Measurements from ENCODE around the gene AP1S2. TPM values are rescaled to one million over a fixed set of nuclear protein-coding genes. Genes with fewer than 3 reads are reported as not detected.
A peak's percentile ranks its signal among the peaks of the same experiment; 100 is the strongest.
"Not testable (repeated sequence)": the region's sequence is repeated elsewhere in the genome, so short reads cannot be mapped to it uniquely, and the experiment has no call there.

AP1S2 gene
- total RNA-seq, 2 experiments from 2014 or later = 33.9 to 35.9 TPM

DNA sequence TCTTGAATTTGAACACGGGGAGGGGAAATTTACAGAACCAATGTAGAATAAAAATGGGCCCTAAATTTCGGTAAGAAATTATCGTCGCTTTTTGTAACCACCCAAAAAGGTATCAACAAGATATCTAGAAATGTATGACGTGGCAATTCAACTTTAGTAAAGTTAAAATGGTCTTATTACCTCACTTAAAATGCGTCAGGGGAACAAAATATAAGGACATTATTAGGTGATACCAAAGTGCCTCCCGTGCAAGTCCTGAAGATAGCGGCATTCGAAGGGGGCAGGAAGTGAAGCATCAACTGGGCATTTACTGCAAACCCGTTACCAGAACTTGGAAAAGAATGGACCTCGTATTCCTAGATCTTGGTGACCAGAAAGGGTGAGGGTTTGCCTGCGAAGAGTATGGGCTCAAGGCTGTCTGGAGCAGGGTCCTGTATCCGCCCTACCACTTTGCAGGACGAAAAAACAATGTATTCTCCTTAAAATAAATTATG is 980 bp downstream of the AP1S2 start:
- ChIA-PET CTCF (no interaction called here), POLR2A (no interaction called here)
- ATAC-seq (no peak), DNase-seq (no peak)
- Mint-ChIP-seq H3K9me3 (ENCODE audit: insufficient read depth) (no peaks in the 10 kb centered on the region), H3K4me1 (ENCODE audit: low read depth) (peaks cover 24% of the 10 kb centered on the region), H3K4me3 (peak overlapping the region; percentile 74), H3K36me3 (ENCODE audit: low read depth) (peaks cover 21% of the 10 kb centered on the region), H3K27ac (peak overlapping the region; percentile 74), H3K27me3 (ENCODE audit: low read depth) (peaks cover 2% of the 10 kb centered on the region)

- Mint-ChIP-seq H3K27me3 (ENCODE audit: low read depth) (no peaks in the 10 kb centered on the region), H3K36me3 (ENCODE audit: low read depth) (peaks cover 31% of the 10 kb centered on the region), H3K9me3 (ENCODE audit: insufficient read depth) (no peaks in the 10 kb centered on the region), H3K4me1 (ENCODE audit: low read depth) (peaks cover 14% of the 10 kb centered on the region), H3K4me3 (no peak overlapping the region), H3K27ac (no peak overlapping the region)
- ChIA-PET CTCF (interaction anchor here (1.5 kb wide), 1 partner anchor 33 kb away, joined by 3 read pairs; no protein-coding TSS in a partner anchor), POLR2A (no interaction called here)
- no peak for ATAC-seq
- DNase-seq = no peak
Measured at GRCh38 chrX:15849555-15849954, 5.1 kb downstream of the AP1S2 start.

GRCh38 chrX:15848576-15848975 is 6.0 kb downstream of the AP1S2 start:
- no peaks in the 10 kb centered on the region for H3K9me3 Mint-ChIP-seq (ENCODE audit: insufficient read depth)
- H3K36me3 Mint-ChIP-seq (ENCODE audit: low read depth) = peaks cover 35% of the 10 kb centered on the region
- no peak overlapping the region for H3K4me3 Mint-ChIP-seq
- ATAC-seq (no peak), DNase-seq (no peak)
- H3K27ac Mint-ChIP-seq = no peak overlapping the region
- CTCF ChIA-PET = interaction anchor here (1.0 to 1.3 kb wide), 3 partner anchors 11 to 110 kb away, joined by 3 to 4 read pairs (median 3); partner anchors contain the start of gene CA5B
- peaks cover 14% of the 10 kb centered on the region for H3K4me1 Mint-ChIP-seq (ENCODE audit: low read depth)
- POLR2A ChIA-PET = no interaction called here
- no peaks in the 10 kb centered on the region for H3K27me3 Mint-ChIP-seq (ENCODE audit: low read depth)

GRCh38 chrX:15843960-15844359 is 10.7 kb downstream of the AP1S2 start:
- no peaks in the 10 kb centered on the region for H3K9me3 Mint-ChIP-seq (ENCODE audit: insufficient read depth)
- ChIA-PET CTCF (no interaction called here), POLR2A (no interaction called here)
- DNase-seq (no peak), ATAC-seq (no peak)
- H3K4me1 Mint-ChIP-seq (ENCODE audit: low read depth) = peaks cover 2% of the 10 kb centered on the region
- H3K36me3 Mint-ChIP-seq (ENCODE audit: low read depth) = peaks cover 22% of the 10 kb centered on the region
- no peak overlapping the region for H3K27ac Mint-ChIP-seq
- H3K27me3 Mint-ChIP-seq (ENCODE audit: low read depth) = no peaks in the 10 kb centered on the region
- no peak overlapping the region for H3K4me3 Mint-ChIP-seq

DNA sequence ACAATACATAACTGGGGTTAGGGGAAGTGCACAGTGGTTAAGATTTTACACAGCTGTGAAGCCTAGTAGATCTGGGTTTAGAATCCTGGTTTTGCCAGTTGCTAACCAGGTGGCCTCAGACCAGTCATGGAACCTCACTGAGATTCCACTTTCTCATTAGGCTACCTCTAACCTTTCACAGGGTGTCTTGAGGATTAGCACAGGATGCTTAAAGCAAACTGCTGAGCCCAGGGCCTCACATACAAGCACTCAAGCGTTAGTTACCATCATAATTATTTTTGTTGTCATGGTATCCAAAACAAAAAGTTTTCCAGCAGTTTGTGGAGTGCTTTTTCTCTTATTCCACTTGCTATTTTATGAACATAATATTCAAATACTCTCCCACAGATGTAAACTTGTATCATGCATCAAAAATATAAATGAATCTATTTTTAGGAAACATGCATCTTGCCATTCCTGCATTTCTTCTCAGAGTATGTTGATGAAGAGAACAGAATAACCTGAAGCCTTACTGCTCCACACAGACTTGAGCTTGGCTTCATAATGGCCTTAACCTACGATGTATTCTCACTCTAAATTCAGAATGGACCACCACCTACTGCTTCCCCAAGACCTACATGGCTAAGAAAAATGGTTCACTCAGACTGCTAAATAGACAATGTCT is 12.6 kb downstream of the AP1S2 start:
- H3K27ac Mint-ChIP-seq = no peak overlapping the region
- peaks cover 22% of the 10 kb centered on the region for H3K36me3 Mint-ChIP-seq (ENCODE audit: low read depth)
- no peaks in the 10 kb centered on the region for H3K9me3 Mint-ChIP-seq (ENCODE audit: insufficient read depth)
- ATAC-seq = no peak
- POLR2A ChIA-PET = no interaction called here
- CTCF ChIA-PET = no interaction called here
- no peaks in the 10 kb centered on the region for H3K27me3 Mint-ChIP-seq (ENCODE audit: low read depth)
- H3K4me1 Mint-ChIP-seq (ENCODE audit: low read depth) = peaks cover 2% of the 10 kb centered on the region
- no peak for DNase-seq
- H3K4me3 Mint-ChIP-seq = no peak overlapping the region

DNA sequence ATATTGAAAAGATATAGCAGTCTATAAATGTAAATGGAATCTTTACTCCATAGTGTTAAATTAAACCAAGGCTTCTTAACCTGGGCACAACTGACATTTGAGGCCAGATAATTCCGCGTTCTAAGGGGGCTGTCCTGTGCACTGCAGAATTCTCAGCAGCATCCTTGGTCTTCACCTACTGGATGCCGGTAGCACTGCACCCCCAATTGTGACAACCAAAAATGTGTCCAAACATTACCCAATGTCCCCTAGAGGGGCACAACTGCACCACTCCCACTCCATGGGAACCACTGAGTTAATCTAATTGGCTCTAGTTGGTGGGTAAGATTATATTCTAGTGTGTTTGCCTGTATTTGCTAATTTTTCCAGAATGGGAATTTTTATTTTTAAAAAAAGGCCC is 16.6 kb downstream of the AP1S2 start:
- Mint-ChIP-seq H3K4me1 (ENCODE audit: low read depth) (no peaks in the 10 kb centered on the region), H3K36me3 (ENCODE audit: low read depth) (peaks cover 10% of the 10 kb centered on the region), H3K9me3 (ENCODE audit: insufficient read depth) (no peaks in the 10 kb centered on the region), H3K27ac (no peak overlapping the region), H3K4me3 (no peak overlapping the region), H3K27me3 (ENCODE audit: low read depth) (no peaks in the 10 kb centered on the region)
- ChIA-PET POLR2A (no interaction called here), CTCF (interaction anchor here (1.2 kb wide), 1 partner anchor 10 kb away, joined by 3 read pairs; no protein-coding TSS in a partner anchor)
- ATAC-seq (peak; percentile 55), DNase-seq (peak; percentile 24)

- Mint-ChIP-seq H3K9me3 (ENCODE audit: insufficient read depth) (no peaks in the 10 kb centered on the region), H3K27ac (no peak overlapping the region), H3K4me1 (ENCODE audit: low read depth) (no peaks in the 10 kb centered on the region), H3K4me3 (no peak overlapping the region), H3K27me3 (ENCODE audit: low read depth) (no peaks in the 10 kb centered on the region), H3K36me3 (ENCODE audit: low read depth) (peaks cover 5% of the 10 kb centered on the region)
- CTCF ChIA-PET = no interaction called here
- no peak for DNase-seq
- ATAC-seq = no peak
- POLR2A ChIA-PET = no interaction called here
Measured at GRCh38 chrX:15834827-15835595, 19.6 kb downstream of the AP1S2 start.

DNA sequence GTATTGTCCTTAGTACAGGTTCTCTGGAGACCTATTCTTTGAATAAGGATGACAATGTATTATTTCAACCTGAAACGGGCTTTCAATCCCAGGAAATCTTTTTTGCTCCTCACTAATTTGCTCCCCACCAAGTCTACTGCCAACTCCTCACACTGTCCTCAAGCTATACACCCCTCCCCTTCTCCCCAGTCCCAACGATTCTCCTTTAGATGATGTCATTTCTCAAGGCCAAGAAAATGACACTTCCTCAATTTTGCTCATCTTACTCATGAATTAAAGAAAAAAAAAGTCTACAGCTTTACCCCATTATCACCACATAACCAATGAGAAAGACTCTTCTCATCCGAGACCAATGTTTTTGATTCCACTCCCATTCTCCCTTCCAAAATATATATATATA is 20.6 kb downstream of the AP1S2 start:
- H3K27me3 Mint-ChIP-seq (ENCODE audit: low read depth) = no peaks in the 10 kb centered on the region
- ChIA-PET POLR2A (no interaction called here), CTCF (no interaction called here)
- no peak overlapping the region for H3K27ac Mint-ChIP-seq
- H3K4me1 Mint-ChIP-seq (ENCODE audit: low read depth) = no peaks in the 10 kb centered on the region
- no peak for DNase-seq
- no peak overlapping the region for H3K4me3 Mint-ChIP-seq
- no peak for ATAC-seq
- no peaks in the 10 kb centered on the region for H3K9me3 Mint-ChIP-seq (ENCODE audit: insufficient read depth)
- H3K36me3 Mint-ChIP-seq (ENCODE audit: low read depth) = peaks cover 3% of the 10 kb centered on the region

GRCh38 chrX:15831347-15831746 is 23.3 kb downstream of the AP1S2 start:
- H3K27ac Mint-ChIP-seq; ATAC-seq; H3K4me1 Mint-ChIP-seq (ENCODE audit: low read depth); DNase-seq; H3K27me3 Mint-ChIP-seq (ENCODE audit: low read depth); POLR2A ChIA-PET; H3K4me3 Mint-ChIP-seq; CTCF ChIA-PET; H3K9me3 Mint-ChIP-seq (ENCODE audit: insufficient read depth): not testable (repeated sequence)
- peaks cover 11% of the 10 kb centered on the region for H3K36me3 Mint-ChIP-seq (ENCODE audit: low read depth)

- H3K27me3 Mint-ChIP-seq (ENCODE audit: low read depth) = no peaks in the 10 kb centered on the region
- H3K36me3 Mint-ChIP-seq (ENCODE audit: low read depth) = peaks cover 14% of the 10 kb centered on the region
- H3K4me1 Mint-ChIP-seq (ENCODE audit: low read depth) = no peaks in the 10 kb centered on the region
- no peak overlapping the region for H3K4me3 Mint-ChIP-seq
- CTCF ChIA-PET = interaction anchor here (1.5 kb wide), 1 partner anchor 19 kb away, joined by 4 read pairs; no protein-coding TSS in a partner anchor
- POLR2A ChIA-PET = no interaction called here
- ATAC-seq (no peak), DNase-seq (no peak)
- no peaks in the 10 kb centered on the region for H3K9me3 Mint-ChIP-seq (ENCODE audit: insufficient read depth)
- no peak overlapping the region for H3K27ac Mint-ChIP-seq
Measured at GRCh38 chrX:15829217-15829616, 25.4 kb downstream of the AP1S2 start.

- H3K27me3 Mint-ChIP-seq (ENCODE audit: low read depth) = no peaks in the 10 kb centered on the region
- no peak for ATAC-seq
- no peak overlapping the region for H3K4me3 Mint-ChIP-seq
- H3K27ac Mint-ChIP-seq = no peak overlapping the region
- CTCF ChIA-PET = no interaction called here
- POLR2A ChIA-PET = no interaction called here
- H3K36me3 Mint-ChIP-seq (ENCODE audit: low read depth) = peaks cover 29% of the 10 kb centered on the region
- no peaks in the 10 kb centered on the region for H3K4me1 Mint-ChIP-seq (ENCODE audit: low read depth)
- no peaks in the 10 kb centered on the region for H3K9me3 Mint-ChIP-seq (ENCODE audit: insufficient read depth)
- no peak for DNase-seq
Measured at GRCh38 chrX:15825936-15826335, 28.7 kb downstream of the AP1S2 start.

- H3K27me3 Mint-ChIP-seq (ENCODE audit: low read depth) = no peaks in the 10 kb centered on the region
- no peak overlapping the region for H3K27ac Mint-ChIP-seq
- DNase-seq (no peak), ATAC-seq (no peak)
- no peak overlapping the region for H3K4me3 Mint-ChIP-seq
- ChIA-PET CTCF (no interaction called here), POLR2A (no interaction called here)
- H3K9me3 Mint-ChIP-seq (ENCODE audit: insufficient read depth) = no peaks in the 10 kb centered on the region
- H3K4me1 Mint-ChIP-seq (ENCODE audit: low read depth) = peaks cover 10% of the 10 kb centered on the region
- H3K36me3 Mint-ChIP-seq (ENCODE audit: low read depth) = peaks cover 41% of the 10 kb centered on the region
Measured at GRCh38 chrX:15822922-15823321, 31.7 kb downstream of the AP1S2 start.
